GM23338 (cell line): ENCODE measurements around the gene SYMPK. TPM values are rescaled to one million over a fixed set of nuclear protein-coding genes. Genes with fewer than 3 reads are reported as not detected.

Experiments used
- ATAC-seq: fragments of 200-7000 bp; cut with Tn5 transposase; 3 replicates; pipeline ENCODE4 v1.9.1; 2020
- DNase-seq: peaks from one replicate; pipeline ENCODE4 v3.0.0-alpha.2; 2015; ENCODE audit warnings: low spot score
- H2AFZ ChIP-seq: fragments of 200-600 bp; sonication (generic); 2 replicates; pipeline ENCODE4 v1.8.0; 2016; ENCODE audit warnings: antibody characterized with exemption, mild to moderate bottlenecking, moderate library complexity
- H3F3A ChIP-seq: fragments of 200-600 bp; sonication (generic); replicated peaks from 2 replicates; pipeline ENCODE4 v1.8.0; 2017; ENCODE audit warnings: antibody characterized with exemption, mixed run types, low read depth
- H3K27ac ChIP-seq: fragments of 200-600 bp; sonication (generic); 2 replicates; pipeline ENCODE4 v1.6.1; 2016; ENCODE audit warnings: low read depth
- H3K27me3 ChIP-seq: fragments of 200-600 bp; sonication (generic); 2 replicates; pipeline ENCODE4 v1.8.0; 2016; ENCODE audit warnings: mild to moderate bottlenecking, mixed run types, moderate library complexity; ENCODE audit not compliant: insufficient read depth
- H3K36me3 ChIP-seq: fragments of 200-600 bp; sonication (generic); 2 replicates; pipeline ENCODE4 v1.8.0; 2016; ENCODE audit warnings: mild to moderate bottlenecking; ENCODE audit not compliant: insufficient read depth
- H3K4me1 ChIP-seq: fragments of 200-600 bp; sonication (generic); 2 replicates; pipeline ENCODE4 v1.8.0; 2016; ENCODE audit warnings: mild to moderate bottlenecking, moderate library complexity; ENCODE audit not compliant: insufficient read depth
- H3K4me2 ChIP-seq: fragments of 200-600 bp; sonication (generic); 2 replicates; pipeline ENCODE4 v1.7.1; 2017; ENCODE audit warnings: mixed run types
- H3K4me3 ChIP-seq: fragments of 200-600 bp; sonication (generic); 2 replicates; pipeline ENCODE4 v1.6.1; 2016; ENCODE audit warnings: mixed run types
- H3K79me2 ChIP-seq: fragments of 200-600 bp; sonication (generic); replicated peaks from 2 replicates; pipeline ENCODE4 v1.8.0; 2017; ENCODE audit warnings: mild to moderate bottlenecking; ENCODE audit not compliant: insufficient read depth
- H3K9me2 ChIP-seq: fragments of 200-600 bp; sonication (generic); 2 replicates; pipeline ENCODE4 v1.8.0; 2017; ENCODE audit not compliant: insufficient read depth
- H4K20me1 ChIP-seq: fragments of 200-600 bp; sonication (generic); replicated peaks from 2 replicates; pipeline ENCODE4 v1.8.0; 2017; ENCODE audit warnings: mild to moderate bottlenecking; ENCODE audit not compliant: insufficient read depth
- H3K27ac Mint-ChIP-seq: 2 replicates; pipeline ENCODE4 v1.8.0; 2020; ENCODE audit warnings: inconsistent platforms, mild to moderate bottlenecking, moderate library complexity, mixed read lengths
- H3K27me3 Mint-ChIP-seq: 3 replicates; pipeline ENCODE4 v1.8.0; 2022; ENCODE audit warnings: low read depth, mild to moderate bottlenecking, moderate library complexity, mixed read lengths, inconsistent platforms; ENCODE audit not compliant: insufficient read depth, poor library complexity
- H3K36me3 Mint-ChIP-seq: 3 replicates; pipeline ENCODE4 v1.8.0; 2021; ENCODE audit warnings: low read depth, mild to moderate bottlenecking, inconsistent platforms, moderate library complexity, mixed read lengths
- H3K4me1 Mint-ChIP-seq: 3 replicates; pipeline ENCODE4 v1.8.0; 2020; ENCODE audit warnings: mild to moderate bottlenecking, inconsistent platforms, mixed read lengths
- H3K4me3 Mint-ChIP-seq: 3 replicates; pipeline ENCODE4 v1.8.0; 2021; ENCODE audit warnings: moderate library complexity, mild to moderate bottlenecking, inconsistent platforms, mixed read lengths
- H3K9me3 Mint-ChIP-seq: 3 replicates; pipeline ENCODE4 v1.8.0; 2020; ENCODE audit warnings: moderate library complexity, mild to moderate bottlenecking, inconsistent platforms, mixed read lengths
- CREB1 ChIP-seq: fragments of 250-450 bp; sonication (Bioruptor Pico); IDR thresholded peaks from 2 replicates; pipeline ENCODE4 v1.5.0; 2020; ENCODE audit warnings: low read depth, mild to moderate bottlenecking, moderate library complexity
- EZH2phosphoT487 ChIP-seq: fragments of 200-600 bp; sonication (generic); IDR thresholded peaks from one replicate; pipeline ENCODE4 v1.8.1; 2018; ENCODE audit warnings: antibody characterized with exemption; ENCODE audit not compliant: unreplicated experiment
- JUNB ChIP-seq: IDR thresholded peaks from one replicate; pipeline ENCODE4 v1.6.1; 2016; ENCODE audit warnings: antibody characterized with exemption; ENCODE audit not compliant: unreplicated experiment
- NANOG ChIP-seq: IDR thresholded peaks from 2 replicates; pipeline ENCODE4 v1.6.1; 2016; ENCODE audit warnings: antibody characterized with exemption, borderline replicate concordance
- POLR2AphosphoS5 ChIP-seq: IDR thresholded peaks from 2 replicates; pipeline ENCODE4 v1.6.1; 2016; ENCODE audit warnings: antibody characterized with exemption, low read depth
- REST ChIP-seq: IDR thresholded peaks from one replicate; pipeline ENCODE4 v1.6.1; 2018; ENCODE audit warnings: antibody characterized with exemption; ENCODE audit not compliant: unreplicated experiment
- STAT1 ChIP-seq: IDR thresholded peaks from one replicate; pipeline ENCODE4 v1.6.1; 2016; ENCODE audit warnings: antibody characterized with exemption; ENCODE audit not compliant: unreplicated experiment
- ZNF331 ChIP-seq: fragments of 250-450 bp; sonication (Bioruptor Pico); IDR thresholded peaks from 2 replicates; pipeline ENCODE4 v1.5.0; 2020; ENCODE audit warnings: low read depth, mild to moderate bottlenecking, moderate library complexity
- polyA plus RNA-seq: library from polyadenylated mRNA; unstranded; fragments of >200 nt; fragmentation: Nextera tagmentation; extraction: Ambion mirVana; gene quantifications from 2 replicates; pipeline ENCODE4 v1.2.1, GENCODE V29; 2016
- total RNA-seq: library from RNA; depleted of rRNA; stranded (reverse); fragments of >200 nt; shearing (Covaris generic); gene quantifications from 2 replicates; pipeline ENCODE4 v1.2.3, GENCODE V29; 2014
- TF ChIP-seq, protein P1 (sequence below): IDR thresholded peaks from 2 replicates; pipeline ENCODE4 v1.6.1; 2016; ENCODE audit warnings: antibody characterized with exemption
- TF ChIP-seq, protein P2 (sequence below), 2 experiments: fragments of 200-600 bp in 1 of 2; sonication (generic) in 1 of 2; conservative IDR thresholded peaks; 2 replicates each; pipeline versions ENCODE4 v1.5.1 to v1.6.1; 2016 to 2017; ENCODE audit warnings: antibody characterized with exemption in 2 of 2, low read depth in 2 of 2, mild to moderate bottlenecking in 2 of 2, moderate library complexity in 1 of 2
- TF ChIP-seq, protein P3 (sequence below): fragments of 250-450 bp; sonication (Bioruptor Pico); IDR thresholded peaks from 2 replicates; pipeline ENCODE4 v1.5.0; 2020; ENCODE audit warnings: mild to moderate bottlenecking, moderate library complexity

The SYMPK gene
- total and polyA plus RNA-seq, 2 experiments from 2014 or later, result 36.8 to 82.1 TPM

DNA sequence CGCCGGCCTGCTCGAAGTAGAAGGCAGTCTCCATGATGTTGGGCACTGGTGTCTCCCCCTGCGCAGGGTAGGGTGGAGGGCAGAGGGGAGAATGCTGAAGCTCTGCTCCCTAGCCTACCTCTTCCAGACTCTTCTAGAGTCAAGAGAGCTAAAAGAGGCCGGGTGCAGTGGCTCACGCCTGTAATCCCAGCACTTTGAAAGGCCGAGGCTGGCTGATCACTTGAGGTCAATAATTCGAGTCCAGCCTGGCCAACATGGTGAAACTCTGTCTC lies 58.1 kb downstream of the SYMPK start:
- Mint-ChIP-seq H3K36me3 (no peaks in the 10 kb centered on the region), H3K9me3 (no peaks in the 10 kb centered on the region; the same call in 2 of the 3 replicates), H3K4me1 (peaks cover 12% of the 10 kb centered on the region), H3K27ac (no peak overlapping the region), H3K27me3 (peaks cover 12% of the 10 kb centered on the region), H3K4me3 (no peak overlapping the region)
- H3K4me2 ChIP-seq, result no peak overlapping the region
- no peaks in the 10 kb centered on the region for H3F3A ChIP-seq
- no peak overlapping the region for H3K4me3 ChIP-seq
- no peaks in the 10 kb centered on the region for H3K27me3 ChIP-seq
- H3K36me3 ChIP-seq, result no peaks in the 10 kb centered on the region
- H3K9me2 ChIP-seq, result no peaks in the 10 kb centered on the region
- no peak overlapping the region; the same call in 1 of the 2 replicates for H2AFZ ChIP-seq
- no peak overlapping the region for H3K27ac ChIP-seq
- ATAC-seq, result no peak
- no peaks in the 10 kb centered on the region for H3K79me2 ChIP-seq
- H3K4me1 ChIP-seq, result no peaks in the 10 kb centered on the region
- TF ChIP-seq EZH2phosphoT487 (no peak), REST (no peak), POLR2AphosphoS5 (no peak), STAT1 (no peak), ZNF331 (CRISPR knock-in tag) (no peak), CREB1 (CRISPR knock-in tag) (no peak), NANOG (no peak), JUNB (no peak)
- TF ChIP-seq, protein P1, sequence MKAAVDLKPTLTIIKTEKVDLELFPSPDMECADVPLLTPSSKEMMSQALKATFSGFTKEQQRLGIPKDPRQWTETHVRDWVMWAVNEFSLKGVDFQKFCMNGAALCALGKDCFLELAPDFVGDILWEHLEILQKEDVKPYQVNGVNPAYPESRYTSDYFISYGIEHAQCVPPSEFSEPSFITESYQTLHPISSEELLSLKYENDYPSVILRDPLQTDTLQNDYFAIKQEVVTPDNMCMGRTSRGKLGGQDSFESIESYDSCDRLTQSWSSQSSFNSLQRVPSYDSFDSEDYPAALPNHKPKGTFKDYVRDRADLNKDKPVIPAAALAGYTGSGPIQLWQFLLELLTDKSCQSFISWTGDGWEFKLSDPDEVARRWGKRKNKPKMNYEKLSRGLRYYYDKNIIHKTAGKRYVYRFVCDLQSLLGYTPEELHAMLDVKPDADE, result no peak
- TF ChIP-seq, protein P2, sequence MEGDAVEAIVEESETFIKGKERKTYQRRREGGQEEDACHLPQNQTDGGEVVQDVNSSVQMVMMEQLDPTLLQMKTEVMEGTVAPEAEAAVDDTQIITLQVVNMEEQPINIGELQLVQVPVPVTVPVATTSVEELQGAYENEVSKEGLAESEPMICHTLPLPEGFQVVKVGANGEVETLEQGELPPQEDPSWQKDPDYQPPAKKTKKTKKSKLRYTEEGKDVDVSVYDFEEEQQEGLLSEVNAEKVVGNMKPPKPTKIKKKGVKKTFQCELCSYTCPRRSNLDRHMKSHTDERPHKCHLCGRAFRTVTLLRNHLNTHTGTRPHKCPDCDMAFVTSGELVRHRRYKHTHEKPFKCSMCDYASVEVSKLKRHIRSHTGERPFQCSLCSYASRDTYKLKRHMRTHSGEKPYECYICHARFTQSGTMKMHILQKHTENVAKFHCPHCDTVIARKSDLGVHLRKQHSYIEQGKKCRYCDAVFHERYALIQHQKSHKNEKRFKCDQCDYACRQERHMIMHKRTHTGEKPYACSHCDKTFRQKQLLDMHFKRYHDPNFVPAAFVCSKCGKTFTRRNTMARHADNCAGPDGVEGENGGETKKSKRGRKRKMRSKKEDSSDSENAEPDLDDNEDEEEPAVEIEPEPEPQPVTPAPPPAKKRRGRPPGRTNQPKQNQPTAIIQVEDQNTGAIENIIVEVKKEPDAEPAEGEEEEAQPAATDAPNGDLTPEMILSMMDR (conservative IDR thresholded peaks at IDR 0.05; ENCODE audit: low read depth in 2 of 2), result no peak
- TF ChIP-seq, protein P3, sequence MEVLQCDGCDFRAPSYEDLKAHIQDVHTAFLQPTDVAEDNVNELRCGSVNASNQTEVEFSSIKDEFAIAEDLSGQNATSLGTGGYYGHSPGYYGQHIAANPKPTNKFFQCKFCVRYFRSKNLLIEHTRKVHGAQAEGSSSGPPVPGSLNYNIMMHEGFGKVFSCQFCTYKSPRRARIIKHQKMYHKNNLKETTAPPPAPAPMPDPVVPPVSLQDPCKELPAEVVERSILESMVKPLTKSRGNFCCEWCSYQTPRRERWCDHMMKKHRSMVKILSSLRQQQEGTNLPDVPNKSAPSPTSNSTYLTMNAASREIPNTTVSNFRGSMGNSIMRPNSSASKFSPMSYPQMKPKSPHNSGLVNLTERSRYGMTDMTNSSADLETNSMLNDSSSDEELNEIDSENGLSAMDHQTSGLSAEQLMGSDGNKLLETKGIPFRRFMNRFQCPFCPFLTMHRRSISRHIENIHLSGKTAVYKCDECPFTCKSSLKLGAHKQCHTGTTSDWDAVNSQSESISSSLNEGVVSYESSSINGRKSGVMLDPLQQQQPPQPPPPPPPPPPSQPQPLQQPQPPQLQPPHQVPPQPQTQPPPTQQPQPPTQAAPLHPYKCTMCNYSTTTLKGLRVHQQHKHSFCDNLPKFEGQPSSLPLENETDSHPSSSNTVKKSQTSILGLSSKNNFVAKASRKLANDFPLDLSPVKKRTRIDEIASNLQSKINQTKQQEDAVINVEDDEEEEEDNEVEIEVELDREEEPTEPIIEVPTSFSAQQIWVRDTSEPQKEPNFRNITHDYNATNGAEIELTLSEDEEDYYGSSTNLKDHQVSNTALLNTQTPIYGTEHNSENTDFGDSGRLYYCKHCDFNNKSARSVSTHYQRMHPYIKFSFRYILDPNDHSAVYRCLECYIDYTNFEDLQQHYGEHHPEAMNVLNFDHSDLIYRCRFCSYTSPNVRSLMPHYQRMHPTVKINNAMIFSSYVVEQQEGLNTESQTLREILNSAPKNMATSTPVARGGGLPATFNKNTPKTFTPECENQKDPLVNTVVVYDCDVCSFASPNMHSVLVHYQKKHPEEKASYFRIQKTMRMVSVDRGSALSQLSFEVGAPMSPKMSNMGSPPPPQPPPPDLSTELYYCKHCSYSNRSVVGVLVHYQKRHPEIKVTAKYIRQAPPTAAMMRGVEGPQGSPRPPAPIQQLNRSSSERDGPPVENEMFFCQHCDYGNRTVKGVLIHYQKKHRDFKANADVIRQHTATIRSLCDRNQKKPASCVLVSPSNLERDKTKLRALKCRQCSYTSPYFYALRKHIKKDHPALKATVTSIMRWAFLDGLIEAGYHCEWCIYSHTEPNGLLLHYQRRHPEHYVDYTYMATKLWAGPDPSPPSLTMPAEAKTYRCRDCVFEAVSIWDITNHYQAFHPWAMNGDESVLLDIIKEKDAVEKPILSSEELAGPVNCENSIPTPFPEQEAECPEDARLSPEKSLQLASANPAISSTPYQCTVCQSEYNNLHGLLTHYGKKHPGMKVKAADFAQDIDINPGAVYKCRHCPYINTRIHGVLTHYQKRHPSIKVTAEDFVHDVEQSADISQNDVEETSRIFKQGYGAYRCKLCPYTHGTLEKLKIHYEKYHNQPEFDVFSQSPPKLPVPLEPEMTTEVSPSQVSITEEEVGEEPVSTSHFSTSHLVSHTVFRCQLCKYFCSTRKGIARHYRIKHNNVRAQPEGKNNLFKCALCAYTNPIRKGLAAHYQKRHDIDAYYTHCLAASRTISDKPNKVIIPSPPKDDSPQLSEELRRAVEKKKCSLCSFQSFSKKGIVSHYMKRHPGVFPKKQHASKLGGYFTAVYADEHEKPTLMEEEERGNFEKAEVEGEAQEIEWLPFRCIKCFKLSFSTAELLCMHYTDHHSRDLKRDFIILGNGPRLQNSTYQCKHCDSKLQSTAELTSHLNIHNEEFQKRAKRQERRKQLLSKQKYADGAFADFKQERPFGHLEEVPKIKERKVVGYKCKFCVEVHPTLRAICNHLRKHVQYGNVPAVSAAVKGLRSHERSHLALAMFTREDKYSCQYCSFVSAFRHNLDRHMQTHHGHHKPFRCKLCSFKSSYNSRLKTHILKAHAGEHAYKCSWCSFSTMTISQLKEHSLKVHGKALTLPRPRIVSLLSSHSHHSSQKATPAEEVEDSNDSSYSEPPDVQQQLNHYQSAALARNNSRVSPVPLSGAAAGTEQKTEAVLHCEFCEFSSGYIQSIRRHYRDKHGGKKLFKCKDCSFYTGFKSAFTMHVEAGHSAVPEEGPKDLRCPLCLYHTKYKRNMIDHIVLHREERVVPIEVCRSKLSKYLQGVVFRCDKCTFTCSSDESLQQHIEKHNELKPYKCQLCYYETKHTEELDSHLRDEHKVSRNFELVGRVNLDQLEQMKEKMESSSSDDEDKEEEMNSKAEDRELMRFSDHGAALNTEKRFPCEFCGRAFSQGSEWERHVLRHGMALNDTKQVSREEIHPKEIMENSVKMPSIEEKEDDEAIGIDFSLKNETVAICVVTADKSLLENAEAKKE (CRISPR knock-in tag), result no peak
- no peaks in the 10 kb centered on the region for H4K20me1 ChIP-seq
- DNase-seq, result no peak
